HG03439 (cell line): Measurements from ENCODE around the gene LYSMD2.
"Not testable (repeated sequence)": the region's sequence is repeated elsewhere in the genome, so short reads cannot be mapped to it uniquely, and the experiment has no call there.

ENCODE experiments used
- ATAC-seq: cut with Tn5 transposase; IDR thresholded peaks from one replicate; pipeline ENCODE4 v1.9.1; 2021; ENCODE audit warnings: mild to moderate bottlenecking, moderate library complexity; ENCODE audit not compliant: unreplicated experiment

LYSMD2 gene, protein sequence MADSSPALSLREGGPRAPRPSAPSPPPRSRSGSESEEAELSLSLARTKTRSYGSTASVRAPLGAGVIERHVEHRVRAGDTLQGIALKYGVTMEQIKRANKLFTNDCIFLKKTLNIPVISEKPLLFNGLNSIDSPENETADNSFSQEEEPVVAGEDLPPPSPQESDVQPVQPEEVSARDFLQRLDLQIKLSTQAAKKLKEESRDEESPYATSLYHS

GRCh38 chr15:51737522-51738305, at the start of gene LYSMD2:
Gene LYSMD2 (minus strand): TSS chr15:51737655. CDS start chr15:51737622, 33 bp downstream.
- ATAC-seq: peak; percentile 37

- ATAC-seq: not testable (repeated sequence)
Measured at GRCh38 chr15:51787130-51787529, 49.7 kb upstream of the LYSMD2 start.

DNA sequence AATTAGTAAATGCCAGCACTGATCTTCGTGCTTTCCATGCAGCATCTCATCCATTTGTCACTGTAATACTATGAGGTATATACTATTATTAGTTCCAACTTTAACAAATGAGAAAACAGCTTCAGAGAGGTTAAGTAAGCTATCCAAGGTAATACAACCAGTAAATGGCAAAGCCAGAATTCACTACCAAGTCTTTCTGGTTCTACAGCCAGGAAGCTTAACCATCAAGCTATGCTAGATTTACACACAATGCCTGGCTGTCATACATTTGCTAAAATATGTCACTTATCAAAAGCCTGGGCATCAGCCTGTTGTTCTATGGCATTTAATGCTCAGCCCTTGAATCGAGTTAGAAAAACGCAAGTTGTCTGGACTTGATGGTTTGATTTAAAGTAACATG, 46.5 kb upstream of the LYSMD2 start:
- ATAC-seq: no peak

DNA sequence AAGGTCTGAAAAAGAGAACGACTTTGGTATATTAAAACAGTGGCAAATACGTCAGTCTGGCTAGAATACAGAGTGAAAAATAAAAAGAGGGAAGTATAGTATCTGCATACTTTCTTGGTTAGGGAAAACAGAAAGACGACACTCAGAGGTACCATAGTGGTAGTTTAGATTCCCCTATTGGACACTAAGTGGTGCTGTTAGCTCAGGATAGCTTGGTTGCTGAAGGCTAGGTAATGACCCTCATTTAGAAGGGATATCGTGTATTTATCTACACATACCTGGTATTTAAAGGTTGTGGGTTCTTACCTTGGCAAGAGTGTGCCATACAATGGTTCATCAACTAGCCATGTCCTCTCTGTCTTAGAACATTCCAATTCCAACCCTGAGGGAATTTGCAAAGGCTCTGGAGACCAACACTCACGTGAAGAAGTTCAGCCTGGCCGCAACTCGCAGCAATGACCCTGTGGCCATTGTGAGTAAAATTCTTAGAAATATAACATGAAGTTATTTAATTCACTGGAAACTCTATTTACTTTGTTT, 45.0 kb upstream of the LYSMD2 start:
- ATAC-seq: no peak

DNA sequence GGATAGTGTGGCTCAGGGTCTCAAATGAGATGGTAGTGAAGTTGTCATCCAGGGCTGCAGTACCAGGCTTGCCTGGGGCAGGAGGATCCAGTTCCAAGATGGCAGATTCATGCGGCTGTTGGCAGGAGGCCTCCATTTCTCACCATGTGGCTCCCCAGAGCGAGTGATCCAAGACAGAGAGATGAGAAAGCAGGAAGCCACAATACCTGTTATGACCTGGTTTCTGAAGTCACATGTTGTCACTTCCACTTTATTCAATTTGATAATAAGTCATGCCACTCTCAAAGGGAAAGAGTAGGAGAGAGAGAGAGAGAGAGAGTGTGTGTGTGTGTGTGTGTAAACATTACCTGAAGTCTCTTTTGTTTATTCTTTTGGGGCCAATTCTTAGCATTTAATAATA, 44.1 kb upstream of the LYSMD2 start:
- ATAC-seq: no peak

GRCh38 chr15:51780636-51781035, 43.2 kb upstream of the LYSMD2 start:
- no peak for ATAC-seq

DNA sequence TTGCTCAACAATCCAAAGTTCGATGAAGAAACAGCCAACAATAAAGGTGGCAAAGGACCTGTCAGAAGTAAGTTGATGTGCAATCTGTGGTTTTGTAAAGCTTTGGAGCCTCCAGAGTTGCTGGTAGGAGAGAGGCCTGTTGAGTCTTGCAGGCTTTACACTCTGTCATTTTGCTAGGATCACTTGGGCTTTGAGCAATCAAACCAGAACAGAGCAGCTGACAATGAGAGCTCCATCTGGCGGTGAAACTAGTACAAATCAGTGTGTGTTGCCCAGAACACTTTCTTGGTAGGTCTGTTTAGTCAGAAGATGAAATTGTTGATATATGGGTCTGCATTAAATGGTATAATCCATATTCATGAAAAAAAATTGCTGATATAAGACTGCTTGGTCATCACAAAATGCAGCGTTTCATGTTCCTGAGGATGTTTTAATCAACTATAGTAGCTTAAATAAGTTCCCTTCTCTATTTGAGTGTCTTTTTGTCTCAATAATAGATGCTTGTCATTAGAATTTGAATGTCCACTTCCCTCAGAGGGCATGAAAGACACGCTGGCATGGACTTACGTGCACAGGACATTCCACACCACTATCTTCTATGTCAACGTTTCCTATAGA, 39.6 kb upstream of the LYSMD2 start:
- ATAC-seq: no peak

DNA sequence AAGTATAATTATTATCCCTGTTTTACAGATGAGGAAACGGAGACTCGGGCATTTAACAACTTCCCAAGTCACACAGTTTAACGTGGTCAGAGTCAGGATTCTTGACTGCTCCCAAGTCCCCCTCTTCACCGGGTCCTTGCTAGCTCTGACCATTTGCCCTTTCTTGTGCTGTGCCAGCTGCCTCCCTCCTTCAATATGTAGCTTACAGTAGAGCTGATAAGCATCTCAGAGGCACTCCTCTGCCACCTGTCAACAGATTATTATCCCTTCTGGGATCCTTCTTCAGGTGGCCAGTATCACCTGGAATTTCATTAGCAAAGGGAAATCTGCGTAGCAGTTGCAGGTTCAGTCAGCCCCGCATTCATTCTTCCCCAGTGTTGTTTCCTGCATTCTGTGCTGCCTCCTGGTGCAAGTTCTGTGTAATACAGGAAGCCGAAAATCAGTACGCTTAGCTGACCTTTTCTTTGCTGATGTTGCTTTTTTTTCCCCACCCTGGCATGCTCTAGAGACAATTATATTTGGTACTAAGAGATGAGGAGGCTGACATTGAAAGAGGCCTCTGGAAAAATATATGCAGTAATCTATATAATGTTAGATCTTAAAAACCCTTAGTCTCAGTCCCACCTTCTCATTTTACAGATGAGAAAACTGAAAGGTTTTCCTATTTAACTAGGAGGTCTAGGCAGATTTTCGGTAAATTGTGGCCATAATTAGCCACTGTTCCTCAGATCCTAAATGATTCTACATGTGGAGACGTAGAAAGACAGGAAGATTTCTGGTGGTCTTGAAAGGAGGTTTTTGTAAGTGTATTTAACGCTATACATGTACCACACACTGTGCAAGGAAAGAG, 38.7 kb upstream of the LYSMD2 start:
- no peak for ATAC-seq

DNA sequence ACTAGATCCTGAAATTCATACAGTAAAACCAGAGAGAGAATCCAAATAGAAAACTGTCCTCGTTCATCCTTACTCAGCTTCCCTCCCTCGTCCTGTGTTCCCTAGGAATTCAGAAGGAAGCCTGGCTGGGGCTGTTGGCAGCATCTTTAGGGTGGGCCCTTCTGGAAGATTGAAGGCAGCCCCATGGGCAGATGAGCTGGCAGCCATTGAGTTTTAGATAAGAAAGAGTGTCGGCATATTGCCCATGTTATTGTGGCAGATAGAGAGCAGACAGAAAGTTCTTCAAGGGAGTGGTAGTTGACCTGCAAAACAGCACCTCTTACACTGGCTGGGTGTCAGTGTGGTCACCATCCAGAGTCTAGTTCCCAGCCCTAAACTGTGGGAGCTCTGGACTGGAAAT, 37.5 kb upstream of the LYSMD2 start:
- ATAC-seq: no peak

GRCh38 chr15:51771773-51772172, 34.3 kb upstream of the LYSMD2 start:
- no peak for ATAC-seq

DNA sequence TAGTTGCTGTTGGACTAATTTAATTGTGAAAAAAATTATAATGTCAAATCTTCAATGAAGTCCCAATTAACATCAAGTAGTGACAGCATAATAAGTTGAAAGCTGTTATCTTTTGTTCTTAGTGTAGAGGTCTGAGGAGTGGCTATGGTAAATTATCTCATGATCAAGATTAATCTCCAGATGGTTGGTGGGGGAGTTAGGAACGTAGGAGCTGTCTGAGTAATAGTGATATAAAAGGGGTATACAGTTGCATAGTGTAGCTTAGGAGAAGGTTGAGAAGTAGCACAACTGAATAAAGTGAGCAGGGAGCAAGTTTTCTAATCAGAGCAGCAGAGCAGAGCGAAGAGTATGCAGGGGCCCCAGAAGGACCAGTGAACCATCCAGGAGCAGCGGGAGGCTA, 33.4 kb upstream of the LYSMD2 start:
- ATAC-seq: no peak

DNA sequence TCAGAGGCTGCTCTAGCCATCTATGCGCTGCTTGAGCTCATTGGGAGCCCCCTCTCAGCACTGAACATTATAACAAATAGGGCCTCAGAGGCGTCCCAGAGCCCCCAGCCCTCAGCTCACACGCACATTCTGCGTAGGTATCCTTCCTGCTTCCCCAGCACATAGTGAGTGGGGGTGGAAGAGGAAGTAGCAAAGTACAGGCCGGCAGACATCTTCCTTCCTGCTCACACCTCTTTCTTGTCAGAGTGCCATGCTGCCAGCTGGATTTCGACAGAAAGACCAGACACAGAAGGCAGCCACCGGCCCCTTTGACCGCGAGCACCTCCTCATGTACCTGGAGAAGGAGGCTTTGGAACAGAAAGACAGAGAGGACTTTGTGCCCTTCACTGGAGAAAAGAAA, 30.6 kb upstream of the LYSMD2 start:
- no peak for ATAC-seq

DNA sequence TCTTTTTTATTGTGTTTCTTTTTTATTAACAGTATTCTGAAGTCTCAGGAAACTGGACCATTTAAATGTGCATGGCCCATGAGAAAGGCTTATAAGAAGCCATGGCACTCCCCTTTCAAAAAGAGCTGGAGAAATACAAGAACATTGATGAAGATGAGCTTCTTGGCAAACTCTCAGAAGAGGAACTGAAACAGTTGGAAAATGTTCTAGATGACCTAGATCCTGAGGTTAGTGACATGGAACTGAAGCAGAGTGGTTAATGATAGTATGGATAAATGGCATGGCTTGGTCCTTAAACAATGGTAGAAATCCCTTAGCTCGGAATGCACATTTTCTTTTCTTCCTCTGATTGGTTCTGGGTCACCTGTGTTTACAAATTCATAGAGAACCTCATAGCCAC, 28.9 kb upstream of the LYSMD2 start:
- ATAC-seq: no peak

DNA sequence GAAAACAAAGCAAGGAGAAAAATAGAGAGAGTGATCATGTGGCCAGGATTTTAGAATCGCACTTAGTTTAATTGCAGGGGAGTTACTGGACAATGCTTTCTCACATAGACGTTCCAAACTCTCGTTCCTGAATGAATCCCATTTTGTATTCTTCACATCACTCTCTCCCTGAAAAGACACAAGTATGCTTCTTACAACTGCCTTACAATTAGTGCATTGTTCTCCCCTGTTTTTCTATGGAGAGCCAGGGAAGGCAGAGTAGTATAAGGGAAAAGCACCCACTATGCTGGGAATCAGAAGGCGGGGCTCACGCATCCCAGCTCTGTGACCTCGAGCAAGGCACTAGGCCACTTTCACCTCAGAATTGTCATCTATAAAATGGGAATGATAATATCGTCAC, 28.3 kb upstream of the LYSMD2 start:
- ATAC-seq: no peak

- no peak for ATAC-seq
Measured at GRCh38 chr15:51760805-51761204, 23.4 kb upstream of the LYSMD2 start.

DNA sequence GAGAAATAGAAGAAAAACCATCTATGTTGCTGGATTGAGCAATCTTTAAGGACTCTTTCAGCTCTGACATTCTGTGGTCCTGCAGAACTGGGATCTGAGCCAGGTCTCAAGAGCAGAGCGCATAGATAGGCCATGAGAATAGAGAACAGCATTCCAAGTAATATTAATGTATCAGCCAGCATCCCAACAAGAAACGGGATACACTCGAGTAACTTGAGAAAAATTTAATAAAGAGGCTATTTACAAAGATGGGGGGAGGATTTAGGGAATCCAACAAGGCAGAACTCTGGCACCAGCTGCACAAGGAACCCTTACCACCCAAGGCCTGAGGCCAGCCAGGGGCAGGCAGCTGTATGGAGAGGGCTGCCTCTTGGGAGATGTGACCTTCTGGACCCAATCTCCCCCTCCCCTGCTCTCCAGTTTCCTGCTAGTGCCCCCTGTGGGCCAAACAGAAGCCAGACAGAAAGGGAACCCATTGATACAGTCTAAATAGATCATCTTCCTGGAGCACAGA, 22.2 kb upstream of the LYSMD2 start:
- ATAC-seq: no peak

GRCh38 chr15:51758645-51759044, 21.2 kb upstream of the LYSMD2 start:
- no peak for ATAC-seq

DNA sequence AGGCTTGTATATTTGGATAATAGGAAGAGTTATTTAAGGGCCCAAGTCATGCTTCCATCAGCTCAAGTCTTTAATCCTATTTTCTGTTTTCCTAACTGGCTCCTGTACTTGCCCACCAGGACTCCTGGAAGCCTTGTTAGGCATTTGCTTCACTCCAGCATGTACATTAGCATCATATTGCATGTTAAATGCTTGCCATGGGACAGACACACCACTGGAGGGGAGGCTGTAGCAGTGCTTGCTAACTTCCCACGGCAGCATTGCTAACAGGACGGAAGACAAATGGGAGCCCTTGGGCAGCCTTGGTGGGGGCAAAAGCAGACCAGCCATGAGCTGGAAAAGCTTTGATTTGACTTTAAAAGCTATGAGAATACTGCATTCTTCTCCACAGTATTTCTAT, 20.0 kb upstream of the LYSMD2 start:
- no peak for ATAC-seq

DNA sequence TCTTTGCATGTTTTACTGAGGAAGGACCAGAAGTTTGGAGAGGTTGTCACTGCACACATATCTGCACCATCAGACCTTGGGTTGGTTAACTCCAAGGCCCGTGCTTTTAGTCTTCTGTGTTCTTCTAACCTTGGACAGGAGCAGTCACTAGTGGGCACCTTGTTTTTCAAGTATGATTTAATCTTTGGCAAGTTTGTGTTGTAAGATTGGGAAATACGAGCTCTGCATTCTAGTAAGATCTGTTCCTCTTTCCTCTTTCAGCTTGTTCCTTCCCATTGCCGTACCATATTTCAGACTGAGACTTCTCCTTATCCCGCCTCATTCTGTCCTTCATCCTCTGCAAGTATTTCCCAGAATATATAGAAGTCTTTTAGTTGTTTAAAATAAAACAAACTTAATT, 19.0 kb upstream of the LYSMD2 start:
- ATAC-seq: no peak

- no peak for ATAC-seq
Measured at GRCh38 chr15:51755790-51756189, 18.3 kb upstream of the LYSMD2 start.

- ATAC-seq: no peak
Measured at GRCh38 chr15:51754267-51754666, 16.8 kb upstream of the LYSMD2 start.
